Adrenal gland (tissue), 19 donors: ENCODE results near the gene MSRB2. TPM values are rescaled to one million over a fixed set of nuclear protein-coding genes. Genes with fewer than 3 reads are reported as not detected.

ENCODE experiments used
- DNase-seq, 7 donors: peaks; one replicate each; pipeline ENCODE4 v3.0.0-alpha.2; 2019 to 2020
- H3K27ac ChIP-seq, 5 donors: fragments of 200-600 bp; sonication (generic) in 4 of 5; 1 replicate in 3 of 5; 2 replicates in 2 of 5; pipeline versions ENCODE4 v1.5.1 to v1.8.0; 2016 to 2020; ENCODE audit warnings: mild to moderate bottlenecking in 1 of 5
- H3K27me3 ChIP-seq: fragments of 200-600 bp; 2 replicates; pipeline ENCODE4 v1.8.0; 2021
- H3K36me3 ChIP-seq, 2 donors: fragments of 200-600 bp; replicated peaks in 1 of 2; 1 replicate in 1 of 2; 2 replicates in 1 of 2; pipeline versions ENCODE4 v1.5.1 to v1.8.0; 2018 to 2022
- H3K4me1 ChIP-seq, 2 donors: fragments of 200-600 bp; replicated peaks in 1 of 2; 1 replicate in 1 of 2; 2 replicates in 1 of 2; pipeline versions ENCODE4 v1.5.1 to v1.8.0; 2018 to 2021
- H3K4me3 ChIP-seq, 4 donors: fragments of 200-600 bp; sonication (generic) in 3 of 4; one replicate each; pipeline ENCODE4 v1.5.1; 2016 to 2018
- H3K9me3 ChIP-seq, 3 donors: fragments of 200-600 bp; sonication (generic) in 1 of 3; replicated peaks in 1 of 3; 1 replicate in 2 of 3; 2 replicates in 1 of 3; pipeline versions ENCODE4 v1.5.1 to v1.8.0; 2016 to 2021
- CTCF ChIP-seq, 6 experiments: fragments of 450-650 bp in 4 of 6; fragments of 200-600 bp in 2 of 6; sonication (generic) in 1 of 6; IDR thresholded peaks; 1 replicate in 5 of 6; 2 replicates in 1 of 6; pipeline versions ENCODE4 v1.5.1 to v1.8.0; 2016 to 2021; ENCODE audit warnings: antibody characterized with exemption in 6 of 6, mild to moderate bottlenecking in 2 of 6, moderate library complexity in 1 of 6
- POLR2A ChIP-seq, 2 donors: fragments of 450-650 bp; IDR thresholded peaks; one replicate each; pipeline ENCODE4 v1.6.1; 2017; ENCODE audit warnings: antibody characterized with exemption in 2 of 2, mild to moderate bottlenecking in 2 of 2, moderate library complexity in 1 of 2
- WGBS, 4 donors: extraction: QIAGEN DNeasy Blood & Tissue Kit in 2 of 4; methylation state at CpG; one replicate each; pipeline versions ENCODE4 v1.1.5 to v1.1.7; 2013 to 2017; 5-methylcytosine and 5-hydroxymethylcytosine counted together
- intact Hi-C, 2 donors: fragments of 100-400 bp; cut with DNase I; formaldehyde crosslinking; loops; one replicate each; pipeline versions ENCODE4 v1.14.1 to v1.15.0; 2022 to 2023
- long read RNA-seq, 10 donors: library from polyadenylated mRNA in 3 of 10; unstranded in 2 of 10; stranded (forward) in 1 of 10; transcript quantifications; one replicate each; pipeline ENCODE4 v2.0.0 and lab custom pipeline, GENCODE V29; 2021 to 2026
- polyA plus RNA-seq, 3 donors: library from polyadenylated mRNA; stranded (reverse); fragments of 200-250 nt in 2 of 3; fragments of 350-450 nt in 1 of 3; fragmentation: Illumina TruSeq in 1 of 3; extraction: RNeasy Lipid Tissue Mini Kit (QIAGEN cat#74804) in 1 of 3; gene quantifications; one replicate each; pipeline ENCODE4 v1.2.3, GENCODE V29; 2013 to 2014
- total RNA-seq, 9 donors: library from RNA; depleted of rRNA in 4 of 9; stranded (reverse); fragments of >200 nt in 4 of 9; fragments of 120-200 nt in 1 of 9; fragmentation: NEBNext Ultra II Directional in 1 of 9; extraction: Animal tissue kit (Norgen Biotek cat#: 25700) in 1 of 9; gene quantifications; one replicate each; pipeline versions ENCODE4 v1.1.0 to v1.2.4, GENCODE V29; 2013 to 2023
- donor health status: healthy with polysubstance abuse.
- donor health status: Bipolar disorder and iron deficiency.
- donor health status: DM: yes; HTN: yes; CAD: no.
- donor health status: DM: no; HTN: no; CAD: no.
- donor health status: DM: no; HTN: no; CAD: no.
- donor health status: DM: yes; HTN: yes; CAD: no.

MSRB2 gene
- total RNA-seq: 10 to 100 TPM; 17.1 to 69.6 (median 47.1) TPM
- 10 to 100 TPM; 33.3 to 78.8 (median 50.0) TPM for polyA plus RNA-seq
- long read RNA-seq, donor 1, transcript MSRB2-201 (5 exons, 1,803 nt): major isoform, 32 of 36 reads
- long read RNA-seq, donor 1, partial matches to known transcripts: 0 of 36 reads
- long read RNA-seq, donor 1, other reads (novel, unspliced or antisense): 0 of 36 reads
- long read RNA-seq, donor 2, transcript MSRB2-201 (5 exons, 1,803 nt): major isoform, 18 of 19 reads
- long read RNA-seq, donor 2, partial matches to known transcripts: 0 of 19 reads
- long read RNA-seq, donor 2, other reads (novel, unspliced or antisense): 0 of 19 reads
- long read RNA-seq, donor 3, transcript MSRB2-201 (5 exons, 1,803 nt): major isoform, 27 of 31 reads
- long read RNA-seq, donor 3, partial matches to known transcripts: 0 of 31 reads
- long read RNA-seq, donor 3, other reads (novel, unspliced or antisense): 0 of 31 reads
- long read RNA-seq, donor 4, partial matches to known transcripts: 0 of 3 reads
- long read RNA-seq, donor 4, other reads (novel, unspliced or antisense): 0 of 3 reads
- long read RNA-seq, donor 5, transcript MSRB2-201 (5 exons, 1,803 nt): major isoform, 82 of 87 reads
- long read RNA-seq, donor 5, partial matches to known transcripts: 1 of 87 reads
- long read RNA-seq, donor 5, other reads (novel, unspliced or antisense): 4 of 87 reads
- long read RNA-seq, donor 6, transcript MSRB2-201 (5 exons, 1,803 nt): major isoform, 9 of 11 reads
- long read RNA-seq, donor 6, partial matches to known transcripts: 0 of 11 reads
- long read RNA-seq, donor 6, other reads (novel, unspliced or antisense): 1 of 11 reads
- long read RNA-seq, donor 7, transcript MSRB2-201 (5 exons, 1,803 nt): major isoform, 21 of 21 reads
- long read RNA-seq, donor 7, partial matches to known transcripts: 0 of 21 reads
- long read RNA-seq, donor 7, other reads (novel, unspliced or antisense): 0 of 21 reads
- long read RNA-seq, donor 8, transcript MSRB2-201 (5 exons, 1,803 nt): major isoform, 40 of 46 reads
- long read RNA-seq, donor 8, partial matches to known transcripts: 5 of 46 reads
- long read RNA-seq, donor 8, other reads (novel, unspliced or antisense): 0 of 46 reads
- long read RNA-seq, donor 9, transcript MSRB2-201 (5 exons, 1,803 nt): major isoform, 20 of 25 reads
- long read RNA-seq, donor 9, transcript MSRB2-202 (2 exons, 444 nt): minor isoform, 5 of 25 reads
- long read RNA-seq, donor 9, partial matches to known transcripts: 0 of 25 reads
- long read RNA-seq, donor 9, other reads (novel, unspliced or antisense): 0 of 25 reads
- long read RNA-seq, donor 10, transcript MSRB2-201 (5 exons, 1,803 nt): major isoform, 22 of 25 reads
- long read RNA-seq, donor 10, partial matches to known transcripts: 0 of 25 reads
- long read RNA-seq, donor 10, other reads (novel, unspliced or antisense): 0 of 25 reads

- peak; percentile 94 to 99 (median 96) for DNase-seq
- Histone ChIP-seq H3K36me3 (no peaks in the 10 kb centered on the region), H3K9me3 (no peaks in the 10 kb centered on the region), H3K4me3 (peak within 1 kb of the TSS; percentile 16 to 95 (median 48)), H3K4me1 (peaks cover 0 to 40% of the 10 kb centered on the region in 2 donors), H3K27ac (peak within 1 kb of the TSS; percentile 56 to 96 (median 88)), H3K27me3 (no peaks in the 10 kb centered on the region)
- intact Hi-C loops: no loop called here
- peak; percentile 93 to 94 for TF ChIP-seq POLR2A (IDR thresholded peaks at IDR 0.05)
- TF ChIP-seq CTCF (IDR thresholded peaks at IDR 0.05): no peak
- WGBS, 4 donors: 1% methylated on average over 18 to 50 of the region's 50 CpGs; no CpG with 5 or more reads in 1 of the 4 donors
Measured at GRCh38 chr10:23095404-23095965, at the start of gene MSRB2. Gene MSRB2, plus strand, starts transcription at chr10:23095579. Its CDS starts 30 bp downstream, at chr10:23095609.

- intact Hi-C loops: no loop called here
- no peak overlapping the region for H3K27ac ChIP-seq
Measured at GRCh38 chr10:23046027-23046426, 49.4 kb upstream of the MSRB2 start.

More at GRCh38 chr10:23046027-23046426, 49.4 kb upstream of the MSRB2 start:
- 44 to 67% (median 51%) methylated on average over 4 of the region's 4 CpGs for WGBS, 4 donors
- TF ChIP-seq CTCF (IDR thresholded peaks at IDR 0.05): no peak
- no peak for TF ChIP-seq POLR2A (IDR thresholded peaks at IDR 0.05)
- no peak overlapping the region for H3K4me3 ChIP-seq
- no peaks in the 10 kb centered on the region for H3K4me1 ChIP-seq
- H3K27me3 ChIP-seq: peaks cover 3% of the 10 kb centered on the region
- DNase-seq: no peak
- no peaks in the 10 kb centered on the region for H3K9me3 ChIP-seq
- no peaks in the 10 kb centered on the region for H3K36me3 ChIP-seq
